ENCODE data around the gene CRISP1.
"Not testable (repeated sequence)": the region's sequence is repeated elsewhere in the genome, so short reads cannot be mapped to it uniquely, and the experiment has no call there.

CRISP1 gene

DNA sequence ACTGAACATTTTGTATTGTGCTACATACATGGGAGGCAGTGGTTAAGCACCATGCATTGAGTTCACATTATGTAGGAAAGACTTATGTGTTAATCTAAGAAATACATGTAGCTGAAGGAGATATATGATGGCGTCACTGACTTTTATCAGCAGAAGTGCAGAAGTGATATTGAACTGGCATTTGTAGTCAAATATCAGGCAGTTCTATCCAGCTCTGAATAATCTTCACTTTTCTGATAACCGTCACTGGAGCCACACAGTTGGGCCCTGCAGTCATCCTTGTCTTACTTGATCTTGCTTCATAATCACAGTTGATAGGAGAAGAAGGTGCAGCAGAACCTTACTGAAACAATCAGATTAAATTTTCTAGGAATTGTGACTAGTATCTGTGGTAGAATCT, 26.4 kb downstream of the CRISP1 start:
- FAIRE-seq, result no peak

DNA sequence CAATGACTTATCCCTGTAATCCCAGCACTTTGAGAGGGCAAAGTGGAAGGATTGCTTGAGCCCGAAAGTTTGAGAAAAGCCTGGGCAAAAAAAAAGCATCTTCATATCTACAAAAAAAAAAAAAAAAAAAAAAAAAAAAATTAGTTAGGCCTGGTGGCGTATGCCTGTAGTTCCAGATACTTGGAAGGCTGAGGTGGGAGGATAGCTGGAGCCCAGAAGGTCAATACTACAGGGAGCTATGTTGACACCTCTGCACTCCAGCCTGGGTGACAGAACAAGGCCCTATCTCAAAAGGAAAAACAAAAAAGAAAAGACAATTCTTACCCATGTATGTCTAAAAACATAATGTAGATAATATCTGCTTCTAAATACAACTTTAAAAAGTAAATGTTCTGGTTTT, 27.2 kb downstream of the CRISP1 start:
- FAIRE-seq, result no peak

DNA sequence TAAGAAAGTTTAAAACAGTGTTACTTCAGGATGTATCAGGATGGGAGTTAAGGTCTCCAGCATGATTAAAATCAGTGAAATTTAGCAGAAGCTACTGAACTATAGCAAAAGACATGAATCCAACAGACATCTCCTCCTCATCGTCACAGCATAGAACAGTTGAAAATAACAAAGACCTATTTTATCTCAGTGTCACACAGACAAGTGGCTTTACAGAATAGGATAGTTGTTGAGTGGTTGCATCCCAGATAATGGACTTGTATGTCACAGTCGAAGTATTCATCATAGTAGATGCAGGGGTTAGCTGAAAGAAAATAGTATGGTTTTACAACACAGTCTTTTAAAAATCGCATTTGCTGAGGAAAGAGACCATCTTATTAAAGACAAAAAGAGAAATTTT, 31.2 kb downstream of the CRISP1 start:
- no peak for FAIRE-seq

DNA sequence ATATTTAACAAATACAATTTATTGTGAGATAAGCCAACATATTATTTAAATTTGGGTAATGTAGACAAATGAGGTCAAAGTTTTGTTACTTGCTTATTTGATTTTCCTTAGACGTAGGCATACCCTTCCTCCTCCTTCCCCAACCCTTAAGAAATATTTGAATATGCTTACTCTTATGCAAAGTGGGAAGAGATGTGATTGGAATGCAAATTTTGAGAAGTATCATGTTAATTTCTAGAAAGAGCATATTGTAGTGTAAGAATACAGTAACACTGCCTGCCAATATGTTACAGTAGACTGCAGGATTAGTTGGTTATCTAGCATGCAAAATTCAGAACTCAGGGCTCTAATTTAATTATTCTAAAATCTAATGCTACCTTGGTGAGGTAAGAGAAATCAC, 32.9 kb downstream of the CRISP1 start:
- no peak for FAIRE-seq

DNA sequence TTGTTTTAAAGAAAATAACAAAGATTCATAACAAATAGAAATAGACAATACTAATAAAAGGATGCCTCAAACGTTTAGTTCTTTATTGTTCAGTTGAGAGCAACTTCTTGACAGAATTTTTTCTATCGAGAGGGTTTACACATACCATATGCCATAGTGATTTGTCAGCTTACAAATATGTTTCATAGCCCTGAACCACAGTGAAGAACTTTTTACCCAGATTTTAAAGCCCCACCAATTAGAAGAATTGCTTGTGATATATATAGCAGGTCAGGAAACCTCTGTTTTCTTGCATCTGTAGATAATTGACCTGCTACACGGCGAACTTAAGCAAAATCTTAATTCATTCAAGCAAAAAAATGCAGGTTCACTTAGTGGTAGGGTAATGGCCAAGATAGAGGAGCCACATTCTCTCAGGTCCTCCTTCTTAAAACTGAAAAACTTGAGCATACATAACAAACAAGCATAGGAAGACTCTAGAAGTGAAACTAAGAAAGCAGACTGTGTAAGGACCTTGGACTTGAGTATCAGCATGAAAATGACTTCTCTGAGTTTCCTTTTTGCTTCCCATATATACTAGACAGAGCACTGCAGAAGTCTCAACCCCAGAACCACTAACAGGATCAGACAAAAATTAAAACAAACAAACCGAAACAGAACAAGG, 39.5 kb downstream of the CRISP1 start:
- no peak for FAIRE-seq

DNA sequence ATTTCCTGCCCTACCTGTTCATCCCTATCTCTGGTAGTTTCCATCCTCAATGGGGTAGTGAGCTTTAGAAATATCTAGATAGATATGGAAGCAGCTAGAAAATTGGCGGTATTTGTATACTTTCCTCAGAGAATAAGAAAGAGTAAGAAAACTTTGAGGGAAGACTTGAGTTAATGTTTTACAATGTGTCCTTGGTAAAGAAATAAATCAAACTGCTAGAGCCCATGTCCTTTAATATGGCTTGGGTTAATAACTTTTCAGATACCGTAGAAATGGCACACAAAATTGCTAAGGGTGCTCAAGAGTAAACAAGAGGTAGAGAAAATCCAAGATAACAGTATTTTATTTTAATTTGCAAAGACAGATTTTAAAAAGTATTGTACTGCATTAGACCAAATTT, 51.2 kb downstream of the CRISP1 start:
- no peak for FAIRE-seq

DNA sequence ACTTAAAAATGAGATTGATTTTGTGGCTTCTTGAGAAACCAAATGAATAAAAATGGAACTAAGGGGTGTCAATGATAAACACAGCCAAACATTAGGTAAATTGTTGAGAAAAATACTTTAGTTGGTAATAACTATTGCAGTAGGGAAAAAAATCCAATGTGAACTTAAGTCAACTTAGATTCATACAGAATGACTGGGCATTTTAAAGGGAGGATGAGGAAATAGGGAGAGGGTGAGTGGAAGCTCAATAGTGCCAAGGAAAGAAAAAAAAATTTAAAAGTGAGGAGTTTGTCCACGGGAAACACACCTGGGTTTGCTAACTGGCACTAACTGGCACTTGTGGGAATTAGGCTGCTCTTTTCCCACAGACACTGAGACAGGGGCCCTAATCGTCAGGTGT, 53.1 kb downstream of the CRISP1 start:
- FAIRE-seq, result no peak

DNA sequence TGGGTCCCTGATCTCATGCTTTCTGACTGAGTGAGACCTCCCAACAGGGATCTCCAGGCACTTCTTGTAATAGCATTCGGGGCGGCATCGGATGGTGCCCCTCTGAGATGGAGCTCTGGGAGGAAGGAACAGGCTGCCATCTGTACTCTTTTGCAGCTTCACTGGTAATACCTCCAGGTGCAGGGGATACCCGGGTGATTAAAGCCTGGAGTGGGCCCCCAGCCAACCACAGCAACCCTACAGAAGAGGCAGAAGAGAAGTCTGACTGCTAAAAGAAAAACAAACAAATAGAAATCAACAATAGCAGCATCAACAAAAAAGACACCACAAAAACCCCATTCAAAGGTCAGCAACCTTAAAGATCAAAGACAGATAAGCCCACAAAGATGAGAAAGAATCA, 60.2 kb downstream of the CRISP1 start:
- FAIRE-seq, result no peak

DNA sequence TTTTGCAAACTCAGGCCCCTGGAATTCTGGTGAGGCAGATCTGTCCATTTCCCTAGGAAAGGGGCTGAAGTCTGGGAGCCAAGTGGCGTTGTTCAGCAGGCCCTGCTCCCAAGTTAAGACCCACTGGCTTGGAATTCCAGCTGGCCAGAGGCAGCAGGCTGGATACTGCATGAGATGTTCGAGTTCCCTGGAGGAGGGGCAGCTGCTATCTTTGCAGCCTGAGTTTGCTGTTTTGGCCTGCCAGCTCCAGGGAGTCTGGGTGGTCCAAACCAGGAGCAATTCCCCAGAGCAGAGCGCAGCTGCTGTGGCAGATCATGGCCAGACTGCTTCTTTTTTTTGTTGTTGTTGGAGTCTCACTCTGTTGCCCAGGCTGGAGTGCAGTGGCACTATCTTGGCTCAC, 61.1 kb downstream of the CRISP1 start:
- no peak for FAIRE-seq

DNA sequence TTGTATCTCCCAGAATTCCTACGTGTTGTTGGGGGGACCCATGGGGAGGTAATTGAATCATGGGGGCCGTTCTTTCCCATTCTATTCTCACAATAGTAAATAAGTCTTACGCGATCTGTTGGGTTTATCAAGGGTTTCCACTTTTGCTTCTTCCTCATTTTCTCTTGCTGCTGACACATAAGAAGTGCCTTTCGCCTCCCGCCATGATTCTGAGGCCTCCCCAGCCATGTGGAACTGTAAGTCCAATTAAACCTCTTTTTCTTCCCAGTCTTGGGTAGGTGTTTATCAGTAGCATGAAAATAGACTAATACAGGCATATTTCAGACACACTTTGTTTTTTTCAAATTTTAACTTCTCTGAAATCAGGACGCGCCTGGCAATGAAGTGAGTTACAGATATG, 64.8 kb downstream of the CRISP1 start:
- no peak for FAIRE-seq

DNA sequence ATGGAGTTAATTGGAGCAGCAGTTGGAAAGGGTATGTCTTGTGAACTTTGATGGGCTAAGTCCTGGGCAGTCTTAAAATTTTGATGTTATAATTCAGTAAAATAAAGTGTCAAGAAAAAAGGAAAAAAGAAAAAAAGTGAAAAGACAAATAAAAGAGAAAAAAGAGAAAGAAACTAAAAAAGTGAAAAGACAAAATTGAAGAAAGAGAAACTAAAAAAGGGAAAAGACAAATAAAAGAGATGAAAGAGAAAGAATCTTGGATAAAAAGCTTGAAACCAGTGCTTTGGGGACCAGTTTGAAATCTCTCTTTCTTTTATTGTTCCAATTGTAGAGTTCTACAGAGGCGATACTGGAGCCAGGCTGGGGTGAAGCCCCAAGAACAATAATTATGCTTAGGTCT, 67.2 kb downstream of the CRISP1 start:
- FAIRE-seq, result no peak

DNA sequence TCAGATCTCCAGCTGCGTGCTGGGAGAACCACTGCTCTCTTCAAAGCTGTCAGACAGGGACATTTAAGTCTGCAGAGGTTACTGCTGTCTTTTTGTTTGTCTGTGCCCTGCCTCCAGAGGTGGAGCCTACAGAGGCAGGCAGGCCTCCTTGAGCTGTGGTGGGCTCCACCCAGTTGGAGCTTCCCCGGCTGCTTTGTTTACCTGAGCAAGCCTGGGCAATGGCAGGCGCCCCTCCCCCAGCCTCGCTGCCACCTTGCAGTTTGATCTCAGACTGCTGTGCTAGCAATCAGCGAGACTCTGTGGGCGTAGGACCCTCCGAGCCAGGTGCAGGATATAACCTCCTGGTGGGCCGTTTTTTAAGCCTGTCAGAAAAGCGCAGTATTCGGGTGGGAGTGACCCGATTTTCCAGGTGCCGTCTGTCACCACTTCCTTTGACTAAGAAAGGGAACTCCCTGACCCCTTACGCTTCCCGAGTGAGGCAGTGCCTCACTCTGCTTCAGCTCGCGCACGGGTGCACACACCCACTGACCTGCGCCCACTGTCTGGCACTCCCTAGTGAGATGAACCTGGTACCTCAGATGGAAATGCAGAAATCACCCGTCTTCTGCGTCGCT, 69.4 kb downstream of the CRISP1 start:
- not testable (repeated sequence) for FAIRE-seq

DNA sequence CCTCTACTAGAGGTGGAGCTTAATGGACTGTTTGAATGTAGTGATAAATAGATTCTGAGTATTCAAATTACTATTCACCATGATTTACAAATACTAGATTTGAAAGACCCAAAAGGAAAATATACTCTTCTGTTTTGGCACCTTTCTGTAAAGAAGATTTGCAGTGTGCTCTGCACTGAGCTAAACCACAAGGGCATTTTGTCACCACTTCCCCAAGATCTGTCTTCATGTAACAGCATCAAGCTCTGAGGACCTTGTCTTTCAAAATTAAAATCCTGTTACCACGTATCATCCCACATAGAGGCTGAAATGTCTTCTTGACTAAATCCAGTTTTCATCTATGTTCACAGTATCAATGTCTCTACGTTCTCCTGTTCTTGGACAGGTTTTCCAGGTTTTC, 76.0 kb downstream of the CRISP1 start:
- no peak for FAIRE-seq

DNA sequence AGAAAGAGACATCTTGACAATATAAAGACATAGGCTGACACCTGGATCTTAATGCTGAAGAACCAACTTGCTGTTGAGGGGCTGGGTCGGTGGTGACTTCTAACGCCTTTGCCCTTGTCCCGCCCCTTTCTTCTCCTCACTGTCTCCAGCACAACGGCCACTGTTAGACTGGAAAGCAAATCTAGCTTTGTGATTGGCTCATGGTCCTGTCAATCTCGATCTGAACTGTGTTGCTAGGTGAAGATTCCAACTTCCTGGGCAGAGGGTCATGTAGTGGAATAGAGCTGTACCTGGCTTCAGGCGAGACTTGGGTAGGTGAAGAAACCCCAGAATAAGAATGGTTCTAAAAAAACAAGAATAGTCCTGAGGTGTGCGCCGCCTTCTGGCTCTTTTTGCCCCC, 79.2 kb downstream of the CRISP1 start, which contains the start of gene PGK2:
TSS of gene PGK2 (minus strand) at position 110 of the 400 bp plus-strand sequence. CDS start at position 12, 98 bp downstream.
- no peak for FAIRE-seq

DNA sequence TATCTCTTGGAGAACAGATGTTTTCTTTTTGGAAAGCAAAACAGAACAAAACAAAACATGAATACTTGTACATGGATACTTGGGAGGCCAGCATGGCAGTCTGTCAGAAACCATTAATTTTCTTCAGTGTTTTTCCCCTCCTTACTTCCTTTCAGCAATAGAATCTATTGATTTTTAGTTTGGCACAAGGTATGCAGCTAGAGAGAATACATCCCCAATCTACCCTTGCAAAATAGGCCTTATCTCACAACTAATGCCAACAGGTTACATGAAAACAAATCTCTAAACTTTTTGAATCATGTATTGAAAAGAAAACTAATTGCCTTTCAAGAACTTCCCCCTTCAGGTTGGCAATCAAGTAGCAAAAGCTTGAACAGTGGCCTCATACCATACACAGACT, 82.1 kb downstream of the CRISP1 start:
- no peak for FAIRE-seq

Measured in A204.1 (cell line).